K562 (cell line): ENCODE measurements around the gene DYNLT2. TPM values are rescaled to one million over a fixed set of nuclear protein-coding genes. Genes with fewer than 3 reads are reported as not detected.

Experiments
- ARID3A ChIP-seq: IDR thresholded peaks from 2 replicates; pipeline ENCODE4 v1.6.1; 2012; ENCODE audit warnings: low read depth, low read length, improper control_type of control experiment, borderline replicate concordance
- ATF6 ChIP-seq: sonication (generic); formaldehyde crosslinking; IDR thresholded peaks from 2 replicates; pipeline ENCODE4 v1.4.0; 2020; ENCODE audit warnings: mild to moderate bottlenecking, missing genetic modification reagents
- ELK1 ChIP-seq: sonication (generic); formaldehyde crosslinking; IDR thresholded peaks from 2 replicates; pipeline ENCODE4 v1.8.1; 2022; ENCODE audit warnings: missing genetic modification reagents
- GABPB2 ChIP-seq: fragments of 250-450 bp; sonication (Bioruptor Pico); conservative IDR thresholded peaks from 2 replicates; pipeline ENCODE4 v1.5.1; 2021; ENCODE audit warnings: mild to moderate bottlenecking
- HMG20B ChIP-seq: fragments of 250-450 bp; sonication (Bioruptor Pico); IDR thresholded peaks from 2 replicates; pipeline ENCODE4 v1.5.0; 2021; ENCODE audit warnings: mild to moderate bottlenecking
- MAFK ChIP-seq: IDR thresholded peaks from 2 replicates; pipeline ENCODE4 v1.6.1; 2011; ENCODE audit warnings: low read length, improper control_type of control experiment
- MEF2A ChIP-seq: IDR thresholded peaks from 2 replicates; pipeline ENCODE4 v1.6.1; 2011; ENCODE audit warnings: low read depth, mild to moderate bottlenecking, low read length, moderate library complexity; ENCODE audit not compliant: control insufficient read depth
- POLR2B ChIP-seq: fragments of 450-650 bp; IDR thresholded peaks from 2 replicates; pipeline ENCODE4 v1.6.1; 2018; ENCODE audit warnings: low read depth; ENCODE audit not compliant: partially characterized antibody
- PTRF ChIP-seq: fragments of 450-650 bp; IDR thresholded peaks from 2 replicates; pipeline ENCODE4 v1.6.1; 2016; ENCODE audit warnings: mild to moderate bottlenecking, missing genetic modification characterization, missing compliant biosample characterization
- TBL1XR1 ChIP-seq, 2 experiments: IDR thresholded peaks; 2 replicates each; pipeline ENCODE4 v1.6.1; 2012; ENCODE audit warnings: improper control_type of control experiment in 2 of 2, low read length in 2 of 2, mild to moderate bottlenecking in 1 of 2
- ZBTB11 ChIP-seq, 3 experiments: fragments of 200-800 bp in 1 of 3; fragments of 250-450 bp in 1 of 3; fragments of 450-650 bp in 1 of 3; sonication (Bioruptor Pico) in 1 of 3; sonication (Bioruptor generic) in 1 of 3; formaldehyde crosslinking in 1 of 3; IDR thresholded peaks; 2 replicates each; pipeline versions ENCODE4 v1.6.1 to v1.8.0; 2016 to 2022; ENCODE audit warnings: mild to moderate bottlenecking in 2 of 3, missing genetic modification characterization in 2 of 3, missing compliant biosample characterization in 1 of 3, moderate library complexity in 1 of 3
- ZBTB5 ChIP-seq: fragments of 450-650 bp; IDR thresholded peaks from 2 replicates; pipeline ENCODE4 v1.6.1; 2017; ENCODE audit warnings: antibody characterized with exemption
- ZNF316 ChIP-seq: fragments of 450-650 bp; IDR thresholded peaks from 2 replicates; pipeline ENCODE4 v1.6.1; 2016
- ZNF449 ChIP-seq: fragments of 250-450 bp; sonication (Bioruptor Pico); IDR thresholded peaks from 2 replicates; pipeline ENCODE4 v1.8.0; 2022; ENCODE audit warnings: moderate library complexity, mild to moderate bottlenecking, inconsistent platforms
- ZNF561 ChIP-seq: fragments of 450-650 bp; formaldehyde crosslinking; conservative IDR thresholded peaks from 2 replicates; pipeline ENCODE4 v1.4.0; 2020; ENCODE audit warnings: mild to moderate bottlenecking, moderate library complexity
- ZNF764 ChIP-seq: fragments of 250-450 bp; sonication (Bioruptor Pico); IDR thresholded peaks from 2 replicates; pipeline ENCODE4 v1.4.0; 2020; ENCODE audit warnings: low read depth, mild to moderate bottlenecking, moderate library complexity
- polyA plus RNA-seq, 8 experiments: library from polyadenylated mRNA; depleted of rRNA in 4 of 8; stranded (reverse) in 5 of 8; unstranded in 3 of 8; fragments of >200 nt; fragmentation: Nextera tagmentation in 2 of 8; fragmentation: Illumina TruSeq in 1 of 8; extraction: Ambion mirVana in 2 of 8; extraction: Trizol in 1 of 8; gene quantifications; 2 replicates each; pipeline versions ENCODE4 v1.2.1 to v1.2.3, GENCODE V29; 2011 to 2014; ENCODE audit warnings: inconsistent platforms in 1 of 8, missing spikeins in 1 of 8
- total RNA-seq, 7 experiments: library from RNA; depleted of rRNA in 6 of 7; stranded (reverse); fragments of >200 nt in 6 of 7; fragmentation: Illumina TruSeq in 2 of 7; extraction: Trizol in 2 of 7; gene quantifications; 2 replicates each; pipeline versions ENCODE4 v1.2.1 to v1.2.3, GENCODE V29; 2011 to 2021; ENCODE audit warnings: low replicate concordance in 1 of 7

Gene DYNLT2
- total and polyA plus RNA-seq, 9 of the 15 experiments (the other 6 are each of a cell fraction or from before 2014, with no cell fraction given): 2.0 to 12.8 (median 6.3) TPM

- TF ChIP-seq ZBTB11 (CRISPR knock-in tag; IDR thresholded peaks at IDR 0.05): no peak
- no peak for TF ChIP-seq ZNF764 (CRISPR knock-in tag)
- TF ChIP-seq MEF2A: no peak
- no peak for TF ChIP-seq ELK1 (CRISPR knock-in tag)
- no peak for TF ChIP-seq ARID3A
- TF ChIP-seq TBL1XR1 (IDR thresholded peaks at IDR 0.05; ENCODE audit: low read length in 2 of 2): no peak
- TF ChIP-seq MAFK: peak; percentile 83
- TF ChIP-seq HMG20B: no peak
- no peak for TF ChIP-seq ZNF449 (CRISPR knock-in tag)
- no peak for TF ChIP-seq ZNF561 (CRISPR knock-in tag)
- TF ChIP-seq PTRF (tag): no peak
- TF ChIP-seq ZBTB5: no peak
- TF ChIP-seq ZNF316: peak; percentile 94
- TF ChIP-seq GABPB2 (CRISPR knock-in tag): no peak
- no peak for TF ChIP-seq POLR2B
- TF ChIP-seq ATF6 (CRISPR knock-in tag): no peak
Observed at GRCh38 chr6:169799474-169799926, 48.1 kb upstream of the DYNLT2 start (continued).
